Trophoblast cell (in vitro differentiated cells and primary cell): Measurements from ENCODE around the gene SLC24A4.

Experiments
- DNase-seq, 2 donors: peaks; one replicate each; pipeline ENCODE4 v3.0.0-alpha.2; 2016
- H2AFZ ChIP-seq: 2 replicates; pipeline ENCODE4 v1.6.1; 2013; ENCODE audit warnings: low read length, moderate library complexity, mild to moderate bottlenecking; ENCODE audit not compliant: insufficient read depth, poor library complexity
- H2AK5ac ChIP-seq: 2 replicates; pipeline ENCODE4 v1.6.1; 2013; ENCODE audit warnings: mild to moderate bottlenecking, low read length
- H2BK120ac ChIP-seq: 2 replicates; pipeline ENCODE4 v1.6.1; 2013; ENCODE audit warnings: low read length, mild to moderate bottlenecking, moderate library complexity; ENCODE audit not compliant: insufficient read depth, poor library complexity
- H2BK12ac ChIP-seq: 2 replicates; pipeline ENCODE4 v1.6.1; 2013; ENCODE audit warnings: mild to moderate bottlenecking, low read length, moderate library complexity
- H2BK5ac ChIP-seq: 2 replicates; pipeline ENCODE4 v1.6.1; 2013; ENCODE audit warnings: low read length, low read depth, moderate library complexity, mild to moderate bottlenecking; ENCODE audit not compliant: poor library complexity
- H3K14ac ChIP-seq: 2 replicates; pipeline ENCODE4 v1.6.1; 2013; ENCODE audit warnings: mild to moderate bottlenecking, low read length
- H3K18ac ChIP-seq: 2 replicates; pipeline ENCODE4 v1.6.1; 2013; ENCODE audit warnings: mild to moderate bottlenecking, low read length
- H3K23ac ChIP-seq: 2 replicates; pipeline ENCODE4 v1.6.1; 2013; ENCODE audit warnings: low read length
- H3K27ac ChIP-seq: 2 replicates; pipeline ENCODE4 v1.5.1; 2013; ENCODE audit warnings: low read depth, mild to moderate bottlenecking, inconsistent platforms, low read length, moderate library complexity
- H3K27me3 ChIP-seq: 2 replicates; pipeline ENCODE4 v1.6.1; 2013; ENCODE audit warnings: inconsistent platforms, mild to moderate bottlenecking, low read length, moderate library complexity; ENCODE audit not compliant: insufficient read depth
- H3K36me3 ChIP-seq, 2 experiments: 1 replicate in 1 of 2; 2 replicates in 1 of 2; pipeline ENCODE4 v1.6.1; 2013; ENCODE audit warnings: low read length in 2 of 2, mild to moderate bottlenecking in 2 of 2, moderate library complexity in 1 of 2; ENCODE audit not compliant: insufficient read depth in 2 of 2, control insufficient read depth in 1 of 2
- H3K4ac ChIP-seq: 2 replicates; pipeline ENCODE4 v1.6.1; 2013; ENCODE audit warnings: low read depth, mild to moderate bottlenecking, low read length, moderate library complexity
- H3K4me1 ChIP-seq, 2 experiments: 1 replicate in 1 of 2; 2 replicates in 1 of 2; pipeline ENCODE4 v1.6.1; 2013; ENCODE audit warnings: low read length in 2 of 2, mild to moderate bottlenecking in 2 of 2, moderate library complexity in 1 of 2; ENCODE audit not compliant: insufficient read depth in 2 of 2, control insufficient read depth in 1 of 2
- H3K4me2 ChIP-seq: 2 replicates; pipeline ENCODE4 v1.6.1; 2013; ENCODE audit warnings: inconsistent platforms, mild to moderate bottlenecking, low read length, moderate library complexity
- H3K4me3 ChIP-seq: 2 replicates; pipeline ENCODE4 v1.5.1; 2013; ENCODE audit warnings: mild to moderate bottlenecking, low read depth, low read length, inconsistent platforms
- H3K79me1 ChIP-seq: one replicate; pipeline ENCODE4 v1.6.1; 2013; ENCODE audit warnings: low read length
- H3K79me2 ChIP-seq: 2 replicates; pipeline ENCODE4 v1.6.1; 2013; ENCODE audit warnings: low read length, mild to moderate bottlenecking; ENCODE audit not compliant: control insufficient read depth, insufficient read depth, poor library complexity
- H3K9ac ChIP-seq: 2 replicates; pipeline ENCODE4 v1.6.1; 2013; ENCODE audit warnings: mild to moderate bottlenecking, low read length
- H3K9me3 ChIP-seq: 2 replicates; pipeline ENCODE4 v1.6.1; 2013; ENCODE audit warnings: low read depth, mild to moderate bottlenecking, control low read depth, inconsistent platforms, low read length; ENCODE audit not compliant: insufficient read depth
- H4K12ac ChIP-seq: 2 replicates; pipeline ENCODE4 v1.6.1; 2013; ENCODE audit warnings: low read depth, mild to moderate bottlenecking, low read length, moderate library complexity
- H4K8ac ChIP-seq: 2 replicates; pipeline ENCODE4 v1.6.1; 2013; ENCODE audit warnings: low read depth, mild to moderate bottlenecking, low read length, moderate library complexity
- H4K91ac ChIP-seq: one replicate; pipeline ENCODE4 v1.6.1; 2013; ENCODE audit warnings: low read depth, mild to moderate bottlenecking, low read length, moderate library complexity
- WGBS: extraction: QIAGEN DNeasy Blood & Tissue Kit; methylation state at CpG from one replicate; pipeline ENCODE4 v1.1.7; 2013; ENCODE audit warnings: missing lambda C conversion rate; ENCODE audit not compliant: insufficient read length, insufficient coverage; ENCODE audit errors: extremely low coverage; 5-methylcytosine and 5-hydroxymethylcytosine counted together

Gene SLC24A4

GRCh38 chr14:92411135-92411534 lies 88.2 kb downstream of the SLC24A4 start:
- Histone ChIP-seq H4K8ac (no peak overlapping the region), H3K4ac (no peak overlapping the region), H2BK5ac (no peak overlapping the region), H3K23ac (no peak overlapping the region), H3K18ac (no peak overlapping the region), H3K14ac (no peak overlapping the region), H2AFZ (no peak overlapping the region), H3K9me3 (peaks cover 3% of the 10 kb centered on the region), H3K27ac (no peak overlapping the region), H3K4me2 (no peak overlapping the region), H2BK12ac (no peak overlapping the region), H2AK5ac (no peak overlapping the region), H2BK120ac (no peak overlapping the region), H3K79me1 (no peaks in the 10 kb centered on the region), H3K27me3 (no peaks in the 10 kb centered on the region), H3K4me3 (no peak overlapping the region), H3K79me2 (no peaks in the 10 kb centered on the region), H3K36me3 (no peaks in the 10 kb centered on the region), H3K4me1 (peaks cover 0 to 5% of the 10 kb centered on the region in 2 experiments), H3K9ac (no peak overlapping the region), H4K91ac (no peak overlapping the region), H4K12ac (no peak overlapping the region)
- no CpG with 5 or more reads among the region's 4 CpGs for WGBS
- DNase-seq, result no peak

- H3K36me3 ChIP-seq, result no peaks in the 10 kb centered on the region
- WGBS, result no CpG with 5 or more reads among the region's 7 CpGs
- no peak overlapping the region for H3K4me2 ChIP-seq
- H3K79me2 ChIP-seq, result no peaks in the 10 kb centered on the region
- H3K4me3 ChIP-seq, result no peak overlapping the region
- no peak overlapping the region for H3K23ac ChIP-seq
- H2BK120ac ChIP-seq, result no peak overlapping the region
- no peak overlapping the region for H2AK5ac ChIP-seq
- no peak overlapping the region for H2BK5ac ChIP-seq
- H3K9ac ChIP-seq, result no peak overlapping the region
- H3K14ac ChIP-seq, result no peak overlapping the region
- no peaks in the 10 kb centered on the region for H3K27me3 ChIP-seq
- no peak overlapping the region for H2BK12ac ChIP-seq
- no peaks in the 10 kb centered on the region for H3K79me1 ChIP-seq
- H3K9me3 ChIP-seq, result no peaks in the 10 kb centered on the region
- no peak for DNase-seq
- H4K91ac ChIP-seq, result no peak overlapping the region
- H3K4me1 ChIP-seq, result peaks cover 0 to 5% of the 10 kb centered on the region in 2 experiments
- no peak overlapping the region for H2AFZ ChIP-seq
- H3K4ac ChIP-seq, result no peak overlapping the region
- H4K8ac ChIP-seq, result no peak overlapping the region
- H3K27ac ChIP-seq, result no peak overlapping the region
- H4K12ac ChIP-seq, result no peak overlapping the region
- H3K18ac ChIP-seq, result no peak overlapping the region
Observed at GRCh38 chr14:92411941-92412340, 89.0 kb downstream of the SLC24A4 start.

GRCh38 chr14:92412912-92413311 lies 89.9 kb downstream of the SLC24A4 start:
- WGBS, result no CpG with 5 or more reads among the region's 10 CpGs
- H2BK5ac ChIP-seq, result no peak overlapping the region
- no peaks in the 10 kb centered on the region for H3K79me2 ChIP-seq
- no peak overlapping the region for H3K14ac ChIP-seq
- H3K27ac ChIP-seq, result no peak overlapping the region
- H3K18ac ChIP-seq, result no peak overlapping the region
- H3K9ac ChIP-seq, result no peak overlapping the region
- H3K79me1 ChIP-seq, result no peaks in the 10 kb centered on the region
- no peak overlapping the region for H4K91ac ChIP-seq
- no peaks in the 10 kb centered on the region for H3K36me3 ChIP-seq
- no peaks in the 10 kb centered on the region for H3K27me3 ChIP-seq
- H4K12ac ChIP-seq, result no peak overlapping the region
- no peak for DNase-seq
- no peak overlapping the region for H3K23ac ChIP-seq
- H3K4me3 ChIP-seq, result no peak overlapping the region
- H3K4me1 ChIP-seq, result peaks cover 0 to 5% of the 10 kb centered on the region in 2 experiments
- no peak overlapping the region for H2AFZ ChIP-seq
- H2AK5ac ChIP-seq, result no peak overlapping the region
- H3K4me2 ChIP-seq, result no peak overlapping the region
- no peak overlapping the region for H2BK120ac ChIP-seq
- no peak overlapping the region for H3K4ac ChIP-seq
- H4K8ac ChIP-seq, result no peak overlapping the region
- H2BK12ac ChIP-seq, result no peak overlapping the region
- no peaks in the 10 kb centered on the region for H3K9me3 ChIP-seq

- Histone ChIP-seq H4K8ac (no peak overlapping the region), H4K91ac (no peak overlapping the region), H3K4me2 (no peak overlapping the region), H3K36me3 (no peaks in the 10 kb centered on the region), H2BK120ac (no peak overlapping the region), H3K79me1 (no peaks in the 10 kb centered on the region), H3K27ac (no peak overlapping the region), H2BK12ac (no peak overlapping the region), H3K4me1 (peaks cover 0 to 5% of the 10 kb centered on the region in 2 experiments), H3K79me2 (no peaks in the 10 kb centered on the region), H3K14ac (no peak overlapping the region), H3K4me3 (no peak overlapping the region), H3K9ac (no peak overlapping the region), H2AFZ (no peak overlapping the region), H4K12ac (no peak overlapping the region), H3K23ac (no peak overlapping the region), H2AK5ac (no peak overlapping the region), H3K18ac (no peak overlapping the region), H3K9me3 (no peaks in the 10 kb centered on the region), H3K27me3 (no peaks in the 10 kb centered on the region), H2BK5ac (no peak overlapping the region), H3K4ac (no peak overlapping the region)
- no CpG with 5 or more reads among the region's 7 CpGs for WGBS
- DNase-seq, result no peak
Observed at GRCh38 chr14:92413379-92413778, 90.4 kb downstream of the SLC24A4 start.
